Naive thymus-derived CD4-positive, alpha-beta T cell (primary cell): ENCODE data around the gene CAMK1D. TPM values are rescaled to one million over a fixed set of nuclear protein-coding genes. Genes with fewer than 3 reads are reported as not detected.

Experiments used
- ATAC-seq: fragments of 150-1000 bp; cut with Tn5 transposase; 2 replicates; pipeline ENCODE4 v1.10.0; 2021; ENCODE audit warnings: mild to moderate bottlenecking, moderate library complexity
- CTCF ChIA-PET: fragments of 350-600 bp; sonication (Branson Sonifier 250); formaldehyde crosslinking; loops from one replicate; lab custom pipeline; 2021; ENCODE audit warnings: antibody characterized with exemption; lab: Charles Lee
- POLR2A ChIA-PET: fragments of 350-600 bp; sonication (Branson Sonifier 250); formaldehyde crosslinking; loops from one replicate; lab custom pipeline; 2021; ENCODE audit warnings: antibody characterized with exemption, inconsistent platforms; lab: Charles Lee
- DNase-seq, 9 donors: peaks; one replicate each; pipeline versions ENCODE4 v3.0.0 to v3.0.0-alpha.2; 2020 to 2022; ENCODE audit warnings: mixed read lengths in 1 of 9
- H3K27ac ChIP-seq: one replicate; pipeline ENCODE4 v1.7.0; 2013; ENCODE audit warnings: mild to moderate bottlenecking, low read depth, low read length, moderate library complexity
- H3K27me3 ChIP-seq, 2 donors: one replicate each; pipeline ENCODE4 v1.7.0; 2013; ENCODE audit warnings: low read length in 2 of 2, mild to moderate bottlenecking in 2 of 2, moderate library complexity in 2 of 2; ENCODE audit not compliant: control insufficient read depth in 2 of 2, insufficient read depth in 2 of 2
- H3K36me3 ChIP-seq, 3 experiments: 1 replicate in 2 of 3; 2 replicates in 1 of 3; pipeline ENCODE4 v1.7.0; 2013; ENCODE audit warnings: low read length in 3 of 3, mild to moderate bottlenecking in 3 of 3, moderate library complexity in 1 of 3; ENCODE audit not compliant: insufficient read depth in 3 of 3, control insufficient read depth in 2 of 3
- H3K4me1 ChIP-seq, 2 donors: one replicate each; pipeline ENCODE4 v1.7.0; 2013; ENCODE audit warnings: low read length in 2 of 2, mild to moderate bottlenecking in 2 of 2, moderate library complexity in 1 of 2; ENCODE audit not compliant: control insufficient read depth in 2 of 2, insufficient read depth in 2 of 2
- H3K4me3 ChIP-seq: 2 replicates; pipeline ENCODE4 v1.7.0; 2013; ENCODE audit warnings: mild to moderate bottlenecking, low read length
- H3K9me3 ChIP-seq, 3 experiments: 1 replicate in 2 of 3; 2 replicates in 1 of 3; pipeline ENCODE4 v1.7.0; 2013; ENCODE audit warnings: low read length in 3 of 3; ENCODE audit not compliant: control insufficient read depth in 2 of 3
- H3K27ac Mint-ChIP-seq, 9 donors: one replicate each; pipeline ENCODE4 v1.8.0; 2020 to 2022; ENCODE audit warnings: mixed read lengths in 9 of 9, mild to moderate bottlenecking in 8 of 9, moderate library complexity in 5 of 9, inconsistent platforms in 2 of 9
- H3K27me3 Mint-ChIP-seq, 5 donors: one replicate each; pipeline ENCODE4 v1.8.0; 2021 to 2022; ENCODE audit warnings: mixed read lengths in 5 of 5, mild to moderate bottlenecking in 1 of 5
- H3K36me3 Mint-ChIP-seq, 5 donors: one replicate each; pipeline ENCODE4 v1.8.0; 2020 to 2022; ENCODE audit warnings: mixed read lengths in 5 of 5, mild to moderate bottlenecking in 3 of 5, inconsistent platforms in 1 of 5
- H3K4me1 Mint-ChIP-seq, 7 donors: one replicate each; pipeline ENCODE4 v1.8.0; 2020 to 2022; ENCODE audit warnings: mixed read lengths in 7 of 7, mild to moderate bottlenecking in 3 of 7, inconsistent platforms in 1 of 7
- H3K4me3 Mint-ChIP-seq, 10 donors: one replicate each; pipeline ENCODE4 v1.8.0; 2020 to 2022; ENCODE audit warnings: mild to moderate bottlenecking in 10 of 10, mixed read lengths in 10 of 10, moderate library complexity in 6 of 10, inconsistent platforms in 2 of 10
- H3K9me3 Mint-ChIP-seq, 11 donors: one replicate each; pipeline ENCODE4 v1.8.0; 2020 to 2022; ENCODE audit warnings: mixed read lengths in 11 of 11, mild to moderate bottlenecking in 4 of 11, inconsistent platforms in 1 of 11, moderate library complexity in 1 of 11
- intact Hi-C, 2 donors: fragments of 100-400 bp; cut with micrococcal nuclease; formaldehyde crosslinking; loops; one replicate each; pipeline ENCODE4 v1.15.1; 2023
- polyA plus RNA-seq, 2 donors: library from polyadenylated mRNA; unstranded; fragments of 300-500 nt; fragmentation: Illumina TruSeq; gene quantifications; one replicate each; pipeline ENCODE4 v1.2.3, GENCODE V29; 2021
- total RNA-seq, 6 experiments: library from RNA in 5 of 6; stranded (reverse) in 5 of 6; gene quantifications; 1 replicate in 5 of 6; 2 replicates in 1 of 6; pipeline ENCODE4 v1.2.3 and lab custom pipeline; 2021 to 2026

CAMK1D gene
- total and polyA plus RNA-seq, 7 experiments from 2014 or later = 12.5 to 43.2 (median 18.6) TPM

- intact Hi-C loops = no loop called here
- no peak overlapping the region for H3K4me3 ChIP-seq
- peaks cover 5 to 12% (median 9%) of the 10 kb centered on the region in 5 donors for H3K36me3 Mint-ChIP-seq
- no peaks in the 10 kb centered on the region for H3K9me3 ChIP-seq
- ChIA-PET POLR2A (interaction anchor here (1.3 kb wide), 1 partner anchor 105 kb away, joined by 5 read pairs; no protein-coding TSS in a partner anchor), CTCF (no interaction called here)
- peaks cover 5 to 22% of the 10 kb centered on the region in 2 donors for H3K4me1 ChIP-seq
- H3K27ac ChIP-seq = no peak overlapping the region
- H3K4me3 Mint-ChIP-seq = peak overlapping the region in 2 of 10 donors; percentile 17 to 22
- DNase-seq = no peak
- ATAC-seq = peak; percentile 29
- no peaks in the 10 kb centered on the region for H3K27me3 ChIP-seq
- H3K36me3 ChIP-seq = no peaks in the 10 kb centered on the region
- peak overlapping the region in 3 of 9 donors; percentile 38 to 74 (median 46) for H3K27ac Mint-ChIP-seq
- no peaks in the 10 kb centered on the region for H3K27me3 Mint-ChIP-seq
- H3K9me3 Mint-ChIP-seq = peaks cover 0 to 4% (median 0%) of the 10 kb centered on the region in 11 donors
- H3K4me1 Mint-ChIP-seq = peaks cover 34 to 84% (median 71%) of the 10 kb centered on the region in 7 donors
Observed at GRCh38 chr10:12500381-12501303, 151.3 kb downstream of the CAMK1D start.

DNA sequence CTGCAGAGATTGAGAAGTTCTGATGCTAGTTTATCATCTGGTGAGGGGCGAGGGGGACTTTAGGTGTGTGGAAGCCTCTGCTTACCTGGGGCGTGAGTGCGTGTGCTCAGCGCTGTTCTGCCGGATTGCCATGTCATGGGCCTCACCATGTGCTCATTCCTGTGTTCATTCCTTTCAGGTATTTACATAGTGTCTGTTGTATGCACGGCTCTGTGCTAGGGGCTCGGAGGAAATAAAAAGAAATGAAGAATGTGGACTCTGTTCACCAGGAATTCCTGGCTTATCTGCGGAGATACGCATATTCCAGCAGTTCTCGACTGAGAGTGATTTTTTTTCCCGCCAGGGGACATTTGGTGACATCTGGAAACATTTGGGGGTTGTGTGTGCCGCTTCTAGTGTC is 152.0 kb downstream of the CAMK1D start:
- CTCF ChIA-PET = no interaction called here

DNA sequence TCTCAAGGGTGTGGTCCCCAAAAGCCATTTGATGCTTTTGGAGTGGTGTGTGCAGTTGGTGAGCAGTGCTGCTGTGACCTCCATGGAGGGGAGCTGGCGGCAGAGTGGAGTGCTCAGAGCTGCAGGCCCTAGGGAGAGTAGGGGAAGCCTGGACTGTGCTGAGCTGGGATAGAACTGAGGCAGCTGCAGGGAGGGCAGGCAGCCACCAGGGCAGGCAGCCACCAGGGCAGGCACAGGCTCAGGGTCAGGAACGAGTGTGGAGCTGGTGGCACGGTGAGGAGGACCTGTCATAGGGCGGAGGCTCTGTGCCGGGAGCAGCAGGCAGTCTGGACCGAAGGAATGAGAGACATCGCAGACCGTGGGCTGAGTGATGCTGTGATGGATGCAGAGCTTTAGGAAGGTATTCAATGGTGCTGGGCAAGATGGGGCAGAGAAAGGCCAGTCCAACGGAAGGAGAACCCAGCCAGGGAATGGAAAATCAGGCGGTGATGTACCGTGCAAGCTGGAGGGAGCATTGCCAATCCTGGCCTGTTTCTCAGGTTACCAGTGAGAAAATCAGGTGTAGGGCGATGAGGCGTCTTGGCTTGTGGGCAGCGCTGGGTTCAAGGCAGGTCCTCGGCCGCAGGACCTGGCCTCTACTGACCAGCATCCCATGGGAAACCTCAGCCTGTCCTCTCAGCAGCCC is 152.6 kb downstream of the CAMK1D start:
- Histone ChIP-seq H3K36me3 (no peaks in the 10 kb centered on the region), H3K9me3 (no peaks in the 10 kb centered on the region), H3K27me3 (no peaks in the 10 kb centered on the region), H3K4me3 (no peak overlapping the region), H3K4me1 (peaks cover 5 to 23% of the 10 kb centered on the region in 2 donors), H3K27ac (no peak overlapping the region)
- ChIA-PET POLR2A (no interaction called here), CTCF (no interaction called here)
- intact Hi-C loops = no loop called here
- no peak overlapping the region for H3K4me3 Mint-ChIP-seq
- H3K4me1 Mint-ChIP-seq = peaks cover 37 to 93% (median 77%) of the 10 kb centered on the region in 7 donors
- peak overlapping the region in 2 of 9 donors; percentile 38 to 76 for H3K27ac Mint-ChIP-seq
- ATAC-seq (no peak), DNase-seq (peak in 1 of 9 donors; percentile 8)
- no peaks in the 10 kb centered on the region for H3K27me3 Mint-ChIP-seq
- peaks cover 0 to 4% (median 0%) of the 10 kb centered on the region in 11 donors for H3K9me3 Mint-ChIP-seq
- peaks cover 5 to 10% (median 7%) of the 10 kb centered on the region in 5 donors for H3K36me3 Mint-ChIP-seq

More for the DNA sequence above, 152.0 kb downstream of the CAMK1D start:
- peaks cover 0 to 4% (median 0%) of the 10 kb centered on the region in 11 donors for H3K9me3 Mint-ChIP-seq
- Histone ChIP-seq H3K27ac (no peak overlapping the region), H3K4me3 (no peak overlapping the region), H3K27me3 (no peaks in the 10 kb centered on the region), H3K36me3 (no peaks in the 10 kb centered on the region), H3K9me3 (no peaks in the 10 kb centered on the region), H3K4me1 (peaks cover 5 to 22% of the 10 kb centered on the region in 2 donors)
- peak overlapping the region in 3 of 9 donors; percentile 38 to 74 (median 46) for H3K27ac Mint-ChIP-seq
- POLR2A ChIA-PET = no interaction called here
- ATAC-seq = no peak
- peak overlapping the region in 2 of 10 donors; percentile 17 to 22 for H3K4me3 Mint-ChIP-seq
- peaks cover 5 to 12% (median 7%) of the 10 kb centered on the region in 5 donors for H3K36me3 Mint-ChIP-seq
- peaks cover 36 to 87% (median 76%) of the 10 kb centered on the region in 7 donors for H3K4me1 Mint-ChIP-seq
- intact Hi-C loops = no loop called here
- no peak for DNase-seq
- no peaks in the 10 kb centered on the region for H3K27me3 Mint-ChIP-seq

- H3K36me3 ChIP-seq = no peaks in the 10 kb centered on the region
- intact Hi-C loops = no loop called here
- Mint-ChIP-seq H3K4me1 (peaks cover 44 to 96% (median 79%) of the 10 kb centered on the region in 7 donors), H3K27ac (peak overlapping the region in 3 of 9 donors; percentile 1 to 62 (median 25)), H3K4me3 (no peak overlapping the region), H3K9me3 (peaks cover 0 to 1% (median 0%) of the 10 kb centered on the region in 11 donors), H3K36me3 (peaks cover 2 to 6% (median 3%) of the 10 kb centered on the region in 5 donors), H3K27me3 (no peaks in the 10 kb centered on the region)
- no peak overlapping the region for H3K27ac ChIP-seq
- no peaks in the 10 kb centered on the region for H3K9me3 ChIP-seq
- H3K4me1 ChIP-seq = peaks cover 5 to 30% of the 10 kb centered on the region in 2 donors
- H3K4me3 ChIP-seq = no peak overlapping the region
- DNase-seq (peak in 1 of 9 donors; percentile 8), ATAC-seq (peak; percentile 15)
- ChIA-PET CTCF (no interaction called here), POLR2A (no interaction called here)
- no peaks in the 10 kb centered on the region for H3K27me3 ChIP-seq
Observed at GRCh38 chr10:12502526-12503274, 153.4 kb downstream of the CAMK1D start.

- intact Hi-C loops = no loop called here
- no peak overlapping the region for H3K27ac ChIP-seq
- H3K4me1 Mint-ChIP-seq = peaks cover 51 to 96% (median 79%) of the 10 kb centered on the region in 7 donors
- DNase-seq (peak in 1 of 9 donors; percentile 12), ATAC-seq (no peak)
- H3K27me3 ChIP-seq = no peaks in the 10 kb centered on the region
- POLR2A ChIA-PET = no interaction called here
- H3K4me3 ChIP-seq = no peak overlapping the region
- peak overlapping the region in 3 of 9 donors; percentile 1 to 62 (median 25) for H3K27ac Mint-ChIP-seq
- H3K36me3 Mint-ChIP-seq = peaks cover 0 to 10% (median 0%) of the 10 kb centered on the region in 5 donors
- no peaks in the 10 kb centered on the region for H3K27me3 Mint-ChIP-seq
- H3K4me1 ChIP-seq = peaks cover 5 to 36% of the 10 kb centered on the region in 2 donors
- CTCF ChIA-PET = no interaction called here
- H3K4me3 Mint-ChIP-seq = no peak overlapping the region
- H3K9me3 Mint-ChIP-seq = no peaks in the 10 kb centered on the region
- H3K9me3 ChIP-seq = no peaks in the 10 kb centered on the region
- H3K36me3 ChIP-seq = no peaks in the 10 kb centered on the region
Observed at GRCh38 chr10:12503311-12503710, 154.0 kb downstream of the CAMK1D start.

DNA sequence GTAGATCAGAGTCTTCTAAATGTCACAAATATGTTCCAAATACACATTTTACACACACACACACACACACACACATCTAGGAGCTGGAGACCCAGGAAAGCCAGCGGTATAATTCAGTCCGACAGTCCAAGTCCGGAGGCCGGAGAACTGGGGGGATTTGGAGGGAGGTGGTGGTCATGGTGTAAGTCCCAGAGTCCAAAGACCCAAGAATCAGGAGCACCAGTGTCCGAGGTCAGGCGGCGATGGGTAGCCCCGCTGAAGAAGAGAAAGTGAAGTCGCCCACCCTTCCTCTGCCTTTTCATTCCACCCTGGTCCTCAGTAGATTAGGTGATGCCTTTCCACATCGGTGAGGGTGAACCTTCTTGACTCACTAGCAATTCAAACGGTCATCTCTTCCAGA is 154.8 kb downstream of the CAMK1D start:
- ChIA-PET POLR2A (no interaction called here), CTCF (no interaction called here)
- Histone ChIP-seq H3K9me3 (no peaks in the 10 kb centered on the region), H3K4me1 (peaks cover 5 to 35% of the 10 kb centered on the region in 2 donors), H3K36me3 (no peaks in the 10 kb centered on the region), H3K27ac (no peak overlapping the region), H3K4me3 (no peak overlapping the region), H3K27me3 (no peaks in the 10 kb centered on the region)
- intact Hi-C loops = no loop called here
- no peak for ATAC-seq
- peaks cover 53 to 96% (median 78%) of the 10 kb centered on the region in 7 donors for H3K4me1 Mint-ChIP-seq
- no peaks in the 10 kb centered on the region for H3K9me3 Mint-ChIP-seq
- H3K4me3 Mint-ChIP-seq = no peak overlapping the region
- no peaks in the 10 kb centered on the region for H3K27me3 Mint-ChIP-seq
- peak overlapping the region in 2 of 9 donors; percentile 4 to 19 for H3K27ac Mint-ChIP-seq
- DNase-seq = no peak
- H3K36me3 Mint-ChIP-seq = peaks cover 0 to 17% (median 0%) of the 10 kb centered on the region in 5 donors
